Activated naive CD4-positive, alpha-beta T cell treated with anti-CD3 and anti-CD28 coated beads, Interleukin-2, amount 10 ng/mL, durations not matched to agents 7 days and 5 days (primary cell): ENCODE data around the gene REST.
"Not testable (repeated sequence)": the region's sequence is repeated elsewhere in the genome, so short reads cannot be mapped to it uniquely, and the experiment has no call there.

Source experiments
- CTCF ChIA-PET: fragments of 350-600 bp; sonication (Branson Sonifier 250); formaldehyde crosslinking; loops from one replicate; lab custom pipeline; 2021; ENCODE audit warnings: antibody characterized with exemption; lab: Charles Lee
- DNase-seq: peaks from one replicate; pipeline ENCODE4 v3.0.0-alpha.2; 2020
- H3K27ac Mint-ChIP-seq: one replicate; pipeline ENCODE4 v1.8.0; 2021; ENCODE audit warnings: mild to moderate bottlenecking, moderate library complexity, mixed read lengths
- H3K27me3 Mint-ChIP-seq: one replicate; pipeline ENCODE4 v1.8.0; 2021; ENCODE audit warnings: mild to moderate bottlenecking, mixed read lengths
- H3K36me3 Mint-ChIP-seq: one replicate; pipeline ENCODE4 v1.8.0; 2021; ENCODE audit warnings: mixed read lengths
- H3K4me1 Mint-ChIP-seq: one replicate; pipeline ENCODE4 v1.8.0; 2021; ENCODE audit warnings: mixed read lengths
- H3K4me3 Mint-ChIP-seq: one replicate; pipeline ENCODE4 v1.8.0; 2021; ENCODE audit warnings: mild to moderate bottlenecking, moderate library complexity, mixed read lengths
- H3K9me3 Mint-ChIP-seq: one replicate; pipeline ENCODE4 v1.8.0; 2021; ENCODE audit warnings: mixed read lengths

Gene REST

GRCh38 chr4:56931924-56932323 is 24.2 kb downstream of the REST start:
- CTCF ChIA-PET = no interaction called here
- no peaks in the 10 kb centered on the region for H3K27me3 Mint-ChIP-seq
- H3K36me3 Mint-ChIP-seq = peaks cover 46% of the 10 kb centered on the region

DNA sequence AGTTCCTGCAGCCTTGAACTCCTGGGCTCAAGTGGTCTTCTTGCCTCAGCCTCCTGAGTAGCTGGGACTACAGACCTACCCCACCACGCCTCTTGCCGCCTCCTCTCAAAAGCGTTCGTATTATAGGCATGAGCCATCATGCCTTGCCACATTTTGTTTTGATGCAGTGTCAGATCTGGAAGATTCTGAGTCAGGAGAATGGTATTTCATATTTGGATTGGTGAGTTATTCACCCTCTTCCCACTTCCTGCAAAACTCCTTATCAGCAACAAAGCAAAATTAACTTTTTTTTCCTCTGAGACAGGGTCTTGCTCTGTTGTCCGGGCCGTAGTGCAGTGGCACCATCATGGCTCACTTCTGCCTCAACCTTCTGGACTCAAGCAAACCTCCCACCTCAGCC is 29.6 kb downstream of the REST start:
- CTCF ChIA-PET = no interaction called here
- Mint-ChIP-seq H3K4me1 (no peaks in the 10 kb centered on the region), H3K36me3 (peaks cover 37% of the 10 kb centered on the region), H3K27me3 (no peaks in the 10 kb centered on the region), H3K9me3 (no peaks in the 10 kb centered on the region), H3K4me3 (no peak overlapping the region), H3K27ac (peak overlapping the region; percentile 8)
- DNase-seq = no peak

More at GRCh38 chr4:56931924-56932323, 24.2 kb downstream of the REST start:
- Mint-ChIP-seq H3K27ac (no peak overlapping the region), H3K4me3 (no peak overlapping the region), H3K4me1 (peaks cover 8% of the 10 kb centered on the region), H3K9me3 (no peaks in the 10 kb centered on the region)
- DNase-seq = no peak

DNA sequence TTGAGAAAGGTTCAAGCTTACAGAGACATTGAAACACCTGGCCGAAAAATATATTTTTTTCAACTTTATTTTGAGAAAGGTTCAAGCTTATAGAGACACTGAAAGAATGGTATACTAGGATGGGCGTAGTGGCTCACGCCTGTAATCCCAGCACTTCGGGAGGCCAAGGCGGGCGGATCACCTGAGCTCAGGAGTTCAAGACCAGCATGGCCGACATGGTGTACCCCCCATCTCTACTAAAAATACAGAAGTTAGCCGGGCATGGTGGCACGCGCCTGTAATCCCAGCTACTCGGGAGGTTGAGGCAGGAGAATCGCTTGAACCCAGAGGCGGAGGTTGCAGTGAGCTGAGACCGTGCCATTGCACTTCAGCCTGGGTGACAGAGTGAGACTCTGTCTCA is 32.1 kb downstream of the REST start:
- not testable (repeated sequence) for H3K4me1 Mint-ChIP-seq, H3K4me3 Mint-ChIP-seq, H3K27me3 Mint-ChIP-seq, H3K9me3 Mint-ChIP-seq, DNase-seq, H3K27ac Mint-ChIP-seq
- CTCF ChIA-PET = interaction anchor here (1.0 kb wide), 1 partner anchor 48 kb away, joined by 3 read pairs; no protein-coding TSS in a partner anchor
- peaks cover 26% of the 10 kb centered on the region for H3K36me3 Mint-ChIP-seq

DNA sequence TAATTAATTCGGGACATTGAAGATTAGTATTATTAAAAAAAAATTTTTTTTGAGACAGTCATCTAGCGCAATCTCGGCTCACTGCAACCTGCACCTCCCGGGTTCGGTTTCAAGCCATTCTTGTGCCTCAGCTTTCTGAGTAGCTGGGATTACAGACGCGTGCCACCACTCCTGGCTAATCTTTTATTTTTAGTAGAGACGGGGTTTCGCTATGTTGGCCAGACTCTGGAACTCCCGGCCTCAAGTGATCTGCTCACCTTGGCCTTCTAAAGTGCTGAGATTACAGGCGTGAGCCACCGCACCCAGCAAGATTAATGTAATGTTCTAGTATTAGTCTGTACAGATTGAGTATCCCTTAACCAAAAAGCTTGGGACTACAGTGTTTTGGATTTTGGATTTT is 32.7 kb downstream of the REST start:
- Mint-ChIP-seq H3K4me1 (no peaks in the 10 kb centered on the region), H3K9me3 (no peaks in the 10 kb centered on the region), H3K27ac (no peak overlapping the region), H3K36me3 (peaks cover 26% of the 10 kb centered on the region), H3K27me3 (no peaks in the 10 kb centered on the region), H3K4me3 (no peak overlapping the region)
- DNase-seq = no peak
- CTCF ChIA-PET = no interaction called here

DNA sequence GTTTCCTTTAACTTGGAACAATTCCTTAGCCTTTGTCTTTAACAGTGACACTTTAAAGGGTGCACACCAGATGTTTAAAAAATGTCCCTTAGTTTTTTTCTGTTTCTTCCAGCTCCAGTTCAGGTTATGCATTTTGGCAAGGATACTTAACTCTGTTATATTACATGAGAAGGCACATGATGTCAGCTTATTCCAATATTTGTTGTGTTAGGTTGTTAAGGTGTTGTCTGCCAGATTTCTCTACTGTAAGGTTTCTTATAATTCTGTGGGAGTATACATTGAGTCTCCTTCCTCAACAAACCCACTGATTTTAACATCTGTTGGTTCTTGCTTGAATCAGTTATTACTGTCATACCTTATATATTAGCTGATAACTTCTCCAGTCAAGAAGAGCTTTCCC is 33.3 kb downstream of the REST start:
- Mint-ChIP-seq H3K36me3 (peaks cover 26% of the 10 kb centered on the region), H3K9me3 (no peaks in the 10 kb centered on the region), H3K4me1 (no peaks in the 10 kb centered on the region), H3K4me3 (no peak overlapping the region), H3K27me3 (no peaks in the 10 kb centered on the region), H3K27ac (no peak overlapping the region)
- CTCF ChIA-PET = no interaction called here
- DNase-seq = no peak

DNA sequence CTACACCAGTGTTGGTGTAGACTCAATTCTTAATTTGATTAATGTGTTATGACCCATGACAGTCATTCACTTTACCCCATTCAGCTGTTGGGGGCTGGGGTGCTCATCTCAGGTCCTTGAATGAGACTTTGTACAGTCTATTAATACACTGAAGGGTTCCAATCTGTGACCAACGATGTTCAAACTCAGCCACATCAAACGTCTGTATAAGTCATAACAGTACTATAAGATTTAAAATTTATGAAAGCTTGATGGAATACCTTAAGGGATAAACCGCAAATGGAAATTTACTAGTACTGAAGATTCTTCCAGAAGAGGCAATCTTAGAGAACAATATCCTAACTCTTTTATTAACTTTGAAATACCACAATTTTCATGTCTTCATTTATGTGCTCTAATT is 33.7 kb downstream of the REST start:
- no peak for DNase-seq
- peaks cover 26% of the 10 kb centered on the region for H3K36me3 Mint-ChIP-seq
- no peak overlapping the region for H3K4me3 Mint-ChIP-seq
- CTCF ChIA-PET = no interaction called here
- H3K4me1 Mint-ChIP-seq = no peaks in the 10 kb centered on the region
- H3K27me3 Mint-ChIP-seq = no peaks in the 10 kb centered on the region
- no peaks in the 10 kb centered on the region for H3K9me3 Mint-ChIP-seq
- no peak overlapping the region for H3K27ac Mint-ChIP-seq

- Mint-ChIP-seq H3K4me1 (no peaks in the 10 kb centered on the region), H3K4me3 (no peak overlapping the region), H3K27ac (no peak overlapping the region), H3K27me3 (no peaks in the 10 kb centered on the region), H3K9me3 (no peaks in the 10 kb centered on the region), H3K36me3 (no peaks in the 10 kb centered on the region)
- DNase-seq = no peak
- CTCF ChIA-PET = interaction anchor here (1.4 kb wide), 1 partner anchor 41 kb away, joined by 3 read pairs; no protein-coding TSS in a partner anchor
Measured at GRCh38 chr4:56953680-56954520, 46.2 kb downstream of the REST start.

- CTCF ChIA-PET = interaction anchor here (1.1 kb wide), 1 partner anchor 206 kb away, joined by 4 read pairs; no protein-coding TSS in a partner anchor
- no peaks in the 10 kb centered on the region for H3K9me3 Mint-ChIP-seq
- no peaks in the 10 kb centered on the region for H3K4me1 Mint-ChIP-seq
- H3K36me3 Mint-ChIP-seq = peaks cover 10% of the 10 kb centered on the region
- H3K27ac Mint-ChIP-seq = no peak overlapping the region
- no peak for DNase-seq
- no peaks in the 10 kb centered on the region for H3K27me3 Mint-ChIP-seq
- H3K4me3 Mint-ChIP-seq = no peak overlapping the region
Measured at GRCh38 chr4:56958111-56958517, 50.4 kb downstream of the REST start.

GRCh38 chr4:56959100-56959499 is 51.4 kb downstream of the REST start:
- H3K4me1 Mint-ChIP-seq = no peaks in the 10 kb centered on the region
- CTCF ChIA-PET = interaction anchor here (0.6 kb wide), 1 partner anchor 26 kb away, joined by 3 read pairs; no protein-coding TSS in a partner anchor
- no peaks in the 10 kb centered on the region for H3K9me3 Mint-ChIP-seq
- H3K27me3 Mint-ChIP-seq = no peaks in the 10 kb centered on the region
- DNase-seq = no peak
- H3K4me3 Mint-ChIP-seq = no peak overlapping the region
- peaks cover 14% of the 10 kb centered on the region for H3K36me3 Mint-ChIP-seq
- H3K27ac Mint-ChIP-seq = no peak overlapping the region

DNA sequence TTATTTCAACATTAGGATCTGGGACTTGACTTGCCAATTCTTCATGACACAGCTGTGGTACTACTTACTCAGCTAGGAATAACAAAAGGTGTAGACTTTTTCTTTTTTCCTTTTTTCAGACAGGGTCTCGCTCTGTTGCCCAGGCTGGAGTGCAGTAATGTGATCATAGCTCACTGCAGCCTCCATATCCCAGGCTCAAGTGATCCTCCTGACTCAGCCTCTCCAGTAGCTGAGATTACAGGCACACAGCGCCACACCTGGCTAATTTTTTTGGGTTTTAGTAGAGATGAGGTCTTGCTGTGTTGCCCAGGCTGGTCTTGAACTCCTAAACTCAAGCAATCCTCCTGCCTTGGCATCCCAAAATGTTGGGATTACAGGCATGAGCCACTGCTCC is 53.4 kb downstream of the REST start:
- no peaks in the 10 kb centered on the region for H3K9me3 Mint-ChIP-seq
- no peak for DNase-seq
- no peaks in the 10 kb centered on the region for H3K4me1 Mint-ChIP-seq
- no peaks in the 10 kb centered on the region for H3K27me3 Mint-ChIP-seq
- H3K4me3 Mint-ChIP-seq = no peak overlapping the region
- peaks cover 28% of the 10 kb centered on the region for H3K36me3 Mint-ChIP-seq
- H3K27ac Mint-ChIP-seq = no peak overlapping the region
- CTCF ChIA-PET = interaction anchor here (0.6 to 2.8 kb wide), 9 partner anchors 9 to 490 kb away, joined by 3 to 10 read pairs (median 3); partner anchors contain the start of gene NOA1

- CTCF ChIA-PET = no interaction called here
- H3K4me3 Mint-ChIP-seq = no peak overlapping the region
Measured at GRCh38 chr4:56971383-56971782, 63.7 kb downstream of the REST start.

GRCh38 chr4:56972389-56972788 is 64.7 kb downstream of the REST start:
- H3K4me1 Mint-ChIP-seq = peaks cover 43% of the 10 kb centered on the region

More at GRCh38 chr4:56971383-56971782, 63.7 kb downstream of the REST start:
- peaks cover 12% of the 10 kb centered on the region for H3K9me3 Mint-ChIP-seq
- DNase-seq = no peak
- peaks cover 62% of the 10 kb centered on the region for H3K36me3 Mint-ChIP-seq
- no peaks in the 10 kb centered on the region for H3K27me3 Mint-ChIP-seq
- no peak overlapping the region for H3K27ac Mint-ChIP-seq
- H3K4me1 Mint-ChIP-seq = peaks cover 43% of the 10 kb centered on the region

GRCh38 chr4:56972809-56973208 is 65.1 kb downstream of the REST start:
- Mint-ChIP-seq H3K27ac (no peak overlapping the region), H3K4me1 (peaks cover 43% of the 10 kb centered on the region), H3K9me3 (peaks cover 12% of the 10 kb centered on the region), H3K4me3 (no peak overlapping the region), H3K36me3 (peaks cover 53% of the 10 kb centered on the region), H3K27me3 (no peaks in the 10 kb centered on the region)
- CTCF ChIA-PET = interaction anchor here (2.9 kb wide), 1 partner anchor 12 kb away, joined by 10 read pairs; no protein-coding TSS in a partner anchor
- DNase-seq = no peak

More at GRCh38 chr4:56972389-56972788, 64.7 kb downstream of the REST start:
- CTCF ChIA-PET = interaction anchor here (2.9 kb wide), 1 partner anchor 11 kb away, joined by 10 read pairs; no protein-coding TSS in a partner anchor
- Mint-ChIP-seq H3K27me3 (no peaks in the 10 kb centered on the region), H3K36me3 (peaks cover 55% of the 10 kb centered on the region), H3K27ac (no peak overlapping the region), H3K4me3 (no peak overlapping the region), H3K9me3 (peaks cover 12% of the 10 kb centered on the region)
- DNase-seq = no peak

GRCh38 chr4:56973336-56973735 is 65.6 kb downstream of the REST start:
- H3K4me1 Mint-ChIP-seq = peaks cover 43% of the 10 kb centered on the region
- H3K36me3 Mint-ChIP-seq = peaks cover 53% of the 10 kb centered on the region
- H3K27me3 Mint-ChIP-seq = no peaks in the 10 kb centered on the region
- no peak overlapping the region for H3K27ac Mint-ChIP-seq
- H3K9me3 Mint-ChIP-seq = peaks cover 12% of the 10 kb centered on the region
- no peak for DNase-seq
- H3K4me3 Mint-ChIP-seq = no peak overlapping the region
- CTCF ChIA-PET = interaction anchor here (2.9 kb wide), 1 partner anchor 12 kb away, joined by 10 read pairs; no protein-coding TSS in a partner anchor
